ENCODE results near the gene TTLL11.

DNA sequence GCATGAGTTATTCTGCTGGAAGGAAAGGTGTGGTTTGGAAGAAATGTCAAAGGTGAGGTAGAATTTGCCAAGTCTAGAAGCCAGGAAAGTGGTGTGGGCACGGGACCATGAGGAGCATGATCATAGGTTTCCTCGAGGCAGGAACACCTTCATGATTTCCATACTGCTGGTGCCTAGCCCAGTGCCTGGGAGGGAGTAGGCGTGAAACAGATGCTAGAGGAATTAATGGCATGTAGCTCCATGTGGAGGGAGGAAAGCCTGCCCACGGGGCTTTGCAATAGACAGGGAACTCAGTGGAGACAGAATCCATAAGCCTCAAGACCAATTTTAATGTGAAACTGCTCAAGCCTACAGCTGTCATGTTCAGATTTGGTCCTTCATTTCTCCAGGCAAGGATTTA is 35.1 kb downstream of the TTLL11 start:
- TF ChIP-seq EZH2phosphoT487 (IDR thresholded peaks at IDR 0.05; ENCODE audit: insufficient read depth, low read depth), result no peak
- no peak for TF ChIP-seq EZH2 (IDR thresholded peaks at IDR 0.05; ENCODE audit: insufficient read depth, poor library complexity, severe bottlenecking)
